Cardiac muscle cell (in vitro differentiated cells and primary cell): Measurements from ENCODE around the gene PCDHGA5. TPM values are rescaled to one million over a fixed set of nuclear protein-coding genes. Genes with fewer than 3 reads are reported as not detected.
"Not testable (repeated sequence)": the region's sequence is repeated elsewhere in the genome, so short reads cannot be mapped to it uniquely, and the experiment has no call there.

Experiments used
- DNase-seq, 2 donors: peaks; one replicate each; pipeline versions ENCODE4 v3.0.0 to v3.0.0-alpha.2; 2010 to 2017; ENCODE audit warnings: low read depth in 1 of 2, low spot score in 1 of 2
- H3K27ac ChIP-seq: fragments of 200-600 bp; sonication (generic); 2 replicates; pipeline ENCODE4 v1.5.1; 2016
- H3K27me3 ChIP-seq: fragments of 200-600 bp; sonication (generic); 2 replicates; pipeline ENCODE4 v1.6.0; 2016; ENCODE audit warnings: control low read depth
- H3K36me3 ChIP-seq: fragments of 200-600 bp; sonication (generic); 2 replicates; pipeline ENCODE4 v1.5.1; 2016; ENCODE audit warnings: control low read depth
- H3K4me1 ChIP-seq: fragments of 200-600 bp; sonication (generic); 2 replicates; pipeline ENCODE4 v1.8.1; 2017; ENCODE audit warnings: low read depth, mild to moderate bottlenecking, mixed run types
- H3K4me3 ChIP-seq: fragments of 200-600 bp; sonication (generic); 2 replicates; pipeline ENCODE4 v1.5.1; 2016; ENCODE audit warnings: mild to moderate bottlenecking
- H3K9me3 ChIP-seq: fragments of 200-600 bp; sonication (generic); 2 replicates; pipeline ENCODE4 v1.5.1; 2017; ENCODE audit warnings: low read depth, mild to moderate bottlenecking, control low read depth
- CTCF ChIP-seq: IDR thresholded peaks from 2 replicates; pipeline ENCODE4 v1.5.1; 2012; ENCODE audit warnings: low read depth, mild to moderate bottlenecking, low read length
- polyA plus RNA-seq: library from polyadenylated mRNA; unstranded; fragments of >200 nt; fragmentation: Nextera tagmentation; extraction: Ambion mirVana; gene quantifications from 2 replicates; pipeline ENCODE4 v1.2.1, GENCODE V29; 2016
- total RNA-seq: library from RNA; depleted of rRNA; stranded (reverse); fragments of >200 nt; gene quantifications from 2 replicates; pipeline ENCODE4 v1.2.3, GENCODE V29; 2016

Gene PCDHGA5
- 1.1 and 1.2 TPM in 2 replicates for total RNA-seq
- polyA plus RNA-seq = 0.09 TPM in 1 of 2 replicates, not detected in the other

DNA sequence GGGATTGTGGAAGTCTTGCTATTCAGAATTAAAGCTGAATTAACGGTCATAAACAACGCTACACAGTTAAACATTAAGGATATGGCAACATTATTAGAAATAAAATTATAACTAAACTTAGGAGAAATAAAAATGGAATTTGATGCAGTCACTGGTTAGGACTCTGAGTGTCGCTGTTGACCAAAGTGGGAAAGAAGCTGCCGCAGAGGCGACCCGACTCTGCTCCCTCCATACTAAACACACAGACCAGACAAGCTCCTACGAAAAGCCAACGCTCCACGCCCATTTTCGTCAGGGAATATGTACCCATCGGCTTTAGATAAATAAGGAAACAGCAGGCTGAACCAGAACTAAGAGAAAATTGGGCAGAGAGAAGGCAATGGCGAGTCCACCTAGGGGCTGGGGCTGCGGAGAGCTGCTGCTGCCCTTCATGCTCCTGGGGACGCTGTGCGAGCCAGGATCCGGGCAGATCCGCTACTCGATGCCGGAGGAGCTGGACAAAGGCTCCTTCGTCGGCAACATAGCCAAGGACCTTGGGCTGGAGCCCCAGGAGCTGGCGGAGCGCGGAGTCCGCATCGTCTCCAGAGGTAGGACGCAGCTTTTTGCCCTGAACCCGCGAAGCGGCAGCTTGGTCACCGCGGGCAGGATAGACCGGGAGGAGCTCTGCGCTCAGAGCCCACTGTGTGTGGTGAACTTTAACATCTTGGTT is at the start of gene PCDHGA5:
Gene PCDHGA5, plus strand, starts transcription at position 211 of the 709 bp plus-strand sequence. Its CDS starts 169 bp downstream, at position 380.
- Histone ChIP-seq H3K27ac (no peak within 1 kb of the TSS), H3K27me3 (no peaks in the 10 kb centered on the region), H3K36me3 (no peaks in the 10 kb centered on the region), H3K4me3 (no peak within 1 kb of the TSS), H3K9me3 (peaks cover 3% of the 10 kb centered on the region), H3K4me1 (no peaks in the 10 kb centered on the region)
- peak in 1 of 2 donors; percentile 12 for DNase-seq
- no peak for TF ChIP-seq CTCF

- not testable (repeated sequence) for H3K27me3 ChIP-seq, H3K27ac ChIP-seq, H3K4me1 ChIP-seq, H3K9me3 ChIP-seq, H3K4me3 ChIP-seq, DNase-seq
- peaks cover 21% of the 10 kb centered on the region for H3K36me3 ChIP-seq
Measured at GRCh38 chr5:141316963-141317362, 47.0 kb upstream of the PCDHGA5 start.

DNA sequence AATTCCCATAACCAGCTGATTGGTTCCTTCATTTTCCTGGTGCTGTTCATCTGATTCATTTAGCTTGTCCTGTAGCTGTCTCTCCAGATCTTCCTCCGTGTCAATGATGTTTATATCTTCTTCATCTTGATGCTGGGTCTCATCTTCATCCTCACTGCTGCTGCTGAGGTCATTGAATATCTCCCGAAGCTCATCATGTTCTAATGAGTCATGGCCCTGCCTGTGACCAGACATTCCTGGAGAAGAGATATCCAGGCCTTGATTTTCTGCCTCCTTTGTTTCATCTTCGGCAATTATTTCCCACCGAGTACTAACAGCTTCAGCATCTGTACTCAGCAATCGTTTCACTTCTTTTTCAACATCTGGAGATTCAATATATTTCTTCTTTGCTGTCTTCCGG is 44.8 kb upstream of the PCDHGA5 start:
- Histone ChIP-seq H3K4me1 (no peaks in the 10 kb centered on the region), H3K27ac (no peak overlapping the region), H3K9me3 (peaks cover 7% of the 10 kb centered on the region), H3K4me3 (peak overlapping the region; percentile 74), H3K27me3 (no peaks in the 10 kb centered on the region), H3K36me3 (peaks cover 21% of the 10 kb centered on the region)
- no peak for TF ChIP-seq CTCF
- no peak for DNase-seq

DNA sequence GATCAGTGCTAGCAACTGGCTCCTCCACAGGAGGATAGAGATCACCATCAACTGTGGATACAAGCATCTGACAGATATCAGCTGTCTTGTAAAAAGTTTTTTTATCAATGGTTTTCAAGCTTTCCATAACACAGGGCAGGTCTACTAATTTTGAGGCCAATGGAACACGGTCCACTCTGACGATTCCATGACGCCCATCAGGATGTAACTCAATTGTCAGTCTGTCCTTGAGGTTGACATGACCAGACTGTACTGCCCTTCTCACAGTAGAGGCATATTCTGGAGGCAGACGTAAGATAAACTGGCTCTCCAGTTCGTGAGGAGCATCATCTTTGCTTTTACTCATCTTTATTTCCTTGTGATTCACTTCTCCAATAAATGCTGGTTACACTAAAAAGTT is 44.3 kb upstream of the PCDHGA5 start:
- TF ChIP-seq CTCF = no peak
- no peaks in the 10 kb centered on the region for H3K27me3 ChIP-seq
- peaks cover 7% of the 10 kb centered on the region for H3K9me3 ChIP-seq
- DNase-seq = no peak
- peak overlapping the region; percentile 74 for H3K4me3 ChIP-seq
- peak overlapping the region; percentile 99 for H3K27ac ChIP-seq
- H3K4me1 ChIP-seq = no peaks in the 10 kb centered on the region
- H3K36me3 ChIP-seq = peaks cover 21% of the 10 kb centered on the region

DNA sequence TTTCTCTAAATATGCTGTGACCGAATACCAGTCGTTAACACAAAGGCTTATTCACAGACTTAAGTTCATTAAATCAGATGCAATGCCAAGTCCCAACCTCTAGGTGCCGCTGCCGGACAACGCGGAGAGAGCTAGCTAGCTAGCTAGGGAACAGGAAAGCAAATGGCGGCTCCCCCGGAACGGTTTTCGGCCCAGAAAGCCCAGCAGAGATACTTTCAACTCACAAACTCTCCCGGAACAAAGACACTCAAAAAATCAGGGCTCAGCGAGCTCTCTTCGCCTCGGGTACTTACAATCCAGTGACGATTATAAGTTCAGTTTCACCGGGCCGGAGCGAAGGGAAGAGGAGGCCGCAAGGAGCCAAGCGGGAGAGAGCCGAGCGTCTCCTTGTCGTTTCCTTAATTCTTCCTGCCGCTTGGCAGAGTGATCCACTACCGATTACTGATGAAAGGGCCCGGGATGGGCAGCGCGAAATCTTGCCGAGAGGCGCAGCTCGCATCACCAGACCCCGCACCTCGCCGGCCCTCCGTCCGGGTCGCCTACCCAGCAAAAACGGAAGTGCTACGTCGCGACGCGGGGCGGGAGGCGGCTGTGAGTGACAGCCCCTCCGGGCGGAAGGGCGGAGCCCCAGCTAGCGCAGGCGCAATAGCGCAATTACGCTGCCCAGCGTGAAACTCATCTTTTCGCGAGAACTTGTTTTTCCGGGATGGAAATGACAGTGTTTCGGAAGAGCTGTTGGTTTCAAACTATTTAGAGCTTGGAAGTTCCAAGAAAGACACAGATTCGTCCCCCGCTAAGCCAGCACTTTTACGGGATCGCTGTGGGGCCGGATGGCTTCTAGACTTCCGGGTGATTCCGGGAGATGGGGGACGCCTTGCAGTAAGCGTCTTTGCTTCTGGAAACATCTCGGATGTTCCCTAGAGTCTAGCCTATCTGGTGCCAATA is 43.5 kb upstream of the PCDHGA5 start, which contains the start of gene TAF7:
Gene TAF7, minus strand, starts transcription at position 560 of the 945 bp plus-strand sequence. CDS start 740 bp downstream, outside the sequence.
- H3K4me1 ChIP-seq = no peaks in the 10 kb centered on the region
- TF ChIP-seq CTCF = peak; percentile 90
- H3K27me3 ChIP-seq = no peaks in the 10 kb centered on the region
- peak within 1 kb of the TSS; percentile 74 for H3K4me3 ChIP-seq
- peak; percentile 96 for DNase-seq
- peaks cover 21% of the 10 kb centered on the region for H3K36me3 ChIP-seq
- H3K9me3 ChIP-seq = peaks cover 7% of the 10 kb centered on the region
- H3K27ac ChIP-seq = peak within 1 kb of the TSS; percentile 99
